Liver (tissue), 9 donors: Measurements from ENCODE around the gene TMCC2. TPM values are rescaled to one million over a fixed set of nuclear protein-coding genes. Genes with fewer than 3 reads are reported as not detected.

Source experiments
- DNase-seq: peaks from one replicate; pipeline ENCODE4 v3.0.0-alpha.2; 2017; ENCODE audit warnings: low spot score
- H3K27ac ChIP-seq, 2 donors: one replicate each; pipeline ENCODE4 v1.7.0; 2013; ENCODE audit warnings: inconsistent platforms in 2 of 2, low read length in 2 of 2, control low read depth in 1 of 2, low read depth in 1 of 2, mild to moderate bottlenecking in 1 of 2
- H3K27me3 ChIP-seq, 4 donors: one replicate each; pipeline versions ENCODE4 v1.6.1 to v1.7.0; 2013; ENCODE audit warnings: low read length in 3 of 4, inconsistent platforms in 1 of 4, mild to moderate bottlenecking in 1 of 4, moderate library complexity in 1 of 4; ENCODE audit not compliant: control insufficient read depth in 4 of 4, insufficient read depth in 4 of 4
- H3K36me3 ChIP-seq, 4 donors: one replicate each; pipeline versions ENCODE4 v1.6.1 to v1.7.0; 2013; ENCODE audit warnings: low read length in 3 of 4, mild to moderate bottlenecking in 3 of 4, low read depth in 1 of 4, moderate library complexity in 1 of 4; ENCODE audit not compliant: control insufficient read depth in 4 of 4, insufficient read depth in 3 of 4
- H3K4me1 ChIP-seq, 4 donors: one replicate each; pipeline versions ENCODE4 v1.6.1 to v1.7.0; 2013; ENCODE audit warnings: low read length in 3 of 4, mild to moderate bottlenecking in 3 of 4, moderate library complexity in 1 of 4; ENCODE audit not compliant: control insufficient read depth in 4 of 4, insufficient read depth in 4 of 4
- H3K4me3 ChIP-seq, 3 donors: one replicate each; pipeline versions ENCODE4 v1.6.1 to v1.7.0; 2013; ENCODE audit warnings: low read length in 3 of 3, control low read depth in 1 of 3, low read depth in 1 of 3, mild to moderate bottlenecking in 1 of 3
- H3K9ac ChIP-seq, 2 donors: one replicate each; pipeline ENCODE4 v1.7.0; 2013; ENCODE audit warnings: low read length in 2 of 2, mild to moderate bottlenecking in 2 of 2, moderate library complexity in 2 of 2, control low read depth in 1 of 2, low read depth in 1 of 2
- H3K9me3 ChIP-seq, 4 donors: one replicate each; pipeline versions ENCODE4 v1.6.1 to v1.7.0; 2013; ENCODE audit warnings: low read length in 3 of 4; ENCODE audit not compliant: control insufficient read depth in 4 of 4
- ATF3 ChIP-seq: IDR thresholded peaks from 2 replicates; pipeline ENCODE4 v1.6.1; 2016; ENCODE audit warnings: antibody characterized with exemption
- CTCF ChIP-seq: fragments of 150-350 bp; IDR thresholded peaks from 2 replicates; pipeline ENCODE4 v1.5.1; 2017; ENCODE audit warnings: improper control_type of control experiment, low read depth, low read length; ENCODE audit not compliant: missing input control
- EGR1 ChIP-seq, 2 donors: IDR thresholded peaks; 2 replicates each; pipeline ENCODE4 v1.6.1; 2016 to 2018; ENCODE audit warnings: antibody characterized with exemption in 2 of 2, low read depth in 2 of 2
- FOXA1 ChIP-seq: IDR thresholded peaks from 2 replicates; pipeline ENCODE4 v1.6.1; 2016; ENCODE audit warnings: antibody characterized with exemption
- GABPA ChIP-seq, 2 donors: IDR thresholded peaks in 1 of 2; conservative IDR thresholded peaks in 1 of 2; 2 replicates each; pipeline ENCODE4 v1.6.1; 2016; ENCODE audit warnings: antibody characterized with exemption in 2 of 2, mild to moderate bottlenecking in 1 of 2, moderate library complexity in 1 of 2
- HNF4A ChIP-seq, 2 donors: conservative IDR thresholded peaks; 2 replicates each; pipeline ENCODE4 v1.6.1; 2016; ENCODE audit warnings: antibody characterized with exemption in 2 of 2, mild to moderate bottlenecking in 2 of 2
- HNF4G ChIP-seq: IDR thresholded peaks from 2 replicates; pipeline ENCODE4 v1.6.1; 2016; ENCODE audit warnings: antibody characterized with exemption
- JUND ChIP-seq, 2 donors: IDR thresholded peaks; 2 replicates each; pipeline ENCODE4 v1.6.1; 2016; ENCODE audit warnings: antibody characterized with exemption in 2 of 2
- MAX ChIP-seq: IDR thresholded peaks from 2 replicates; pipeline ENCODE4 v1.6.1; 2016; ENCODE audit warnings: antibody characterized with exemption
- NR2F2 ChIP-seq: IDR thresholded peaks from 2 replicates; pipeline ENCODE4 v1.6.1; 2016; ENCODE audit warnings: antibody characterized with exemption
- RAD21 ChIP-seq, 2 donors: IDR thresholded peaks; 2 replicates each; pipeline ENCODE4 v1.6.1; 2016; ENCODE audit warnings: antibody characterized with exemption in 2 of 2, mild to moderate bottlenecking in 2 of 2
- REST ChIP-seq: IDR thresholded peaks from 2 replicates; pipeline ENCODE4 v1.6.1; 2016; ENCODE audit warnings: antibody characterized with exemption, mild to moderate bottlenecking
- RXRA ChIP-seq, 2 donors: IDR thresholded peaks; 2 replicates each; pipeline ENCODE4 v1.6.1; 2017 to 2018; ENCODE audit warnings: antibody characterized with exemption in 2 of 2, mild to moderate bottlenecking in 1 of 2
- SP1 ChIP-seq: IDR thresholded peaks from 2 replicates; pipeline ENCODE4 v1.6.1; 2018; ENCODE audit warnings: antibody characterized with exemption, mild to moderate bottlenecking
- TAF1 ChIP-seq: conservative IDR thresholded peaks from 2 replicates; pipeline ENCODE4 v1.6.1; 2016; ENCODE audit warnings: antibody characterized with exemption, mild to moderate bottlenecking
- YY1 ChIP-seq: IDR thresholded peaks from 2 replicates; pipeline ENCODE4 v1.6.1; 2016; ENCODE audit warnings: antibody characterized with exemption, mild to moderate bottlenecking
- ZBTB33 ChIP-seq: IDR thresholded peaks from 2 replicates; pipeline ENCODE4 v1.6.1; 2016; ENCODE audit warnings: antibody characterized with exemption
- WGBS: extraction: QIAGEN DNeasy Blood & Tissue Kit; methylation state at CpG from one replicate; pipeline ENCODE4 v1.1.7; 2013; 5-methylcytosine and 5-hydroxymethylcytosine counted together
- polyA plus RNA-seq, 2 donors: library from polyadenylated mRNA; stranded (reverse) in 1 of 2; unstranded in 1 of 2; fragments of 200-250 nt in 1 of 2; fragments of >200 nt in 1 of 2; fragmentation: Nextera tagmentation in 1 of 2; extraction: Ambion mirVana in 1 of 2; gene quantifications; one replicate each; pipeline versions ENCODE4 v1.2.1 to v1.2.3, GENCODE V29; 2013 to 2015
- total RNA-seq, 2 donors: library from RNA; depleted of rRNA; stranded (reverse); fragments of >200 nt; gene quantifications; one replicate each; pipeline ENCODE4 v1.2.3, GENCODE V29; 2014
- donor health status: healthy.
- donor health status: healthy.
- donor health status: healthy.
- donor health status: healthy.
- donor health status: healthy.

TMCC2 gene
- total and polyA plus RNA-seq, 4 donors, result 0.06 to 452 (median 0.21) TPM

GRCh38 chr1:205188596-205188995 is 39.1 kb upstream of the TMCC2 start:
- no peaks in the 10 kb centered on the region for H3K9me3 ChIP-seq
- no peak overlapping the region for H3K9ac ChIP-seq
- H3K4me3 ChIP-seq, result no peak overlapping the region
- no peaks in the 10 kb centered on the region for H3K36me3 ChIP-seq
- TF ChIP-seq JUND (IDR thresholded peaks at IDR 0.05) (no peak), RAD21 (IDR thresholded peaks at IDR 0.05) (no peak), ZBTB33 (no peak), HNF4A (conservative IDR thresholded peaks at IDR 0.05) (no peak), EGR1 (IDR thresholded peaks at IDR 0.05; ENCODE audit: low read depth in 2 of 2) (no peak), TAF1 (no peak), MAX (no peak), CTCF (no peak), YY1 (no peak), GABPA (IDR thresholded peaks at IDR 0.05 in 1 of 2, conservative IDR thresholded peaks at IDR 0.05 in 1 of 2) (no peak), SP1 (no peak), HNF4G (no peak), ATF3 (no peak), REST (no peak), NR2F2 (no peak)
- H3K27me3 ChIP-seq, result no peaks in the 10 kb centered on the region
- 93% methylated on average over 2 of the region's 2 CpGs for WGBS
- no peak for DNase-seq
- peaks cover 4 to 19% (median 10%) of the 10 kb centered on the region in 4 donors for H3K4me1 ChIP-seq
- no peak overlapping the region for H3K27ac ChIP-seq

- WGBS, result 72% methylated on average over 2 of the region's 2 CpGs
- TF ChIP-seq ATF3 (no peak), REST (no peak), RAD21 (IDR thresholded peaks at IDR 0.05) (no peak), RXRA (IDR thresholded peaks at IDR 0.05) (no peak), FOXA1 (no peak), JUND (IDR thresholded peaks at IDR 0.05) (no peak), NR2F2 (no peak), CTCF (no peak), GABPA (IDR thresholded peaks at IDR 0.05 in 1 of 2, conservative IDR thresholded peaks at IDR 0.05 in 1 of 2) (no peak)
- Histone ChIP-seq H3K36me3 (no peaks in the 10 kb centered on the region), H3K27ac (no peak overlapping the region), H3K9ac (no peak overlapping the region), H3K4me3 (no peak overlapping the region), H3K4me1 (peaks cover 4 to 19% (median 10%) of the 10 kb centered on the region in 4 donors), H3K27me3 (no peaks in the 10 kb centered on the region), H3K9me3 (no peaks in the 10 kb centered on the region)
- no peak for DNase-seq
Measured at GRCh38 chr1:205189131-205189530, 38.6 kb upstream of the TMCC2 start.
